ENCODE results near the gene SEMA3A. TPM values are rescaled to one million over a fixed set of nuclear protein-coding genes. Genes with fewer than 3 reads are reported as not detected.

SEMA3A gene
- total and polyA plus RNA-seq, 2 of the 13 experiments (the other 11 are each of a cell fraction or from before 2014, with no cell fraction given): 0.29 to 1.2 TPM

DNA sequence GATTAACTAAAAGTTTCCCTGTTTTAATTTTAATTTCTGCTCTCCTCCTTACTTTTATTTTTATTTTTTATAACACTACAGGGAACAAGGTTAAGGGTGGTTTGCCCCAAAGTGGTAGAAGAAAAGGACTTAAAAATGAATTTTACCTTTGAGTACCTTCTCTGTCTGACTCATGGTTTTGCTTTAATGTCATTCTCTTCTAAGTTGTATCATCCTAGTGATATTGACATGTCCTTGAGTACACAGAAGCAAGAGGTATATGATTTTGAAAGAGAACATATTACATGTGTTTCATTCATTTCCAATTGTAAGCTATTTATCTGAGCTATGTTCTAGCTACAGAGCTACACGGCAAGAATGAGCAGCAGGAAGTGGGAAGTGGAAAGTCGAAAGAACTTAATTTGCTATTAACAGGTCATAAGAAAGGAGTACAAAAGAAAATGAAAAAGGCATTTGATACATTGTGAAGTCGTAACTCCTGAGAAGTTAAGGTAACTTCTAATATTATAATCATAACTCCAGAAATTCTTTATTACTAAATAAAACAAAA is 112.5 kb downstream of the SEMA3A start:
- H3K4me3 ChIP-seq (replicated peaks in 1 of 3; ENCODE audit: insufficient read depth in 1 of 3, low read depth in 2 of 3, low read length in 3 of 3): no peak overlapping the region
- no TSS peak for BruUV-seq (replicated peaks)
- ChIA-PET POLR2A (no interaction called here), CTCF (ENCODE audit: low intra/inter-chr PET ratio, low total read pairs) (no interaction called here)
- TF ChIP-seq ZNF577 (CRISPR knock-in tag; IDR thresholded peaks at IDR 0.05; ENCODE audit: borderline replicate concordance, low read depth) (no peak), MEF2D (CRISPR knock-in tag; IDR thresholded peaks at IDR 0.05) (no peak), DPF2 (CRISPR knock-in tag; IDR thresholded peaks at IDR 0.05; ENCODE audit: borderline replicate concordance, low read depth) (no peak), CBX1 (IDR thresholded peaks at IDR 0.05; ENCODE audit: low read depth) (no peak), MEIS1 (CRISPR knock-in tag; IDR thresholded peaks at IDR 0.05; ENCODE audit: borderline replicate concordance) (no peak), MED8 (CRISPR knock-in tag; IDR thresholded peaks at IDR 0.05; ENCODE audit: insufficient replicate concordance) (no peak)
- no peak for ATAC-seq
- WGBS (ENCODE audit: low lambda C conversion rate): 60% methylated on average over 3 of the region's 3 CpGs
- in situ Hi-C loops (cut with HindIII; ENCODE audit: extremely low pct_ligation_motif_present, low pct_unique_long_range_greater_than_20kb) (no loop called here), intact Hi-C loops (cut with micrococcal nuclease; ENCODE audit: unreplicated experiment) (no loop called here)
- H4K20me1 ChIP-seq (ENCODE audit: insufficient read depth, low read length): no peaks in the 10 kb centered on the region
- H2AFZ ChIP-seq (ENCODE audit: low read length): no peak overlapping the region
- FAIRE-seq: no peak
- H3K4me2 ChIP-seq (ENCODE audit: low read depth, low read length): no peak overlapping the region
- H3K36me3 ChIP-seq (replicated peaks in 1 of 2; ENCODE audit: control insufficient read depth in 1 of 2, insufficient read depth in 2 of 2, low read length in 2 of 2): no peaks in the 10 kb centered on the region
- no peaks in the 10 kb centered on the region for H3K79me2 ChIP-seq (ENCODE audit: insufficient read depth, low read length)
- no peak overlapping the region for H3K27ac ChIP-seq (ENCODE audit: extremely low read length, insufficient read depth, low read length)
- no peaks in the 10 kb centered on the region for H3K27me3 ChIP-seq (ENCODE audit: control insufficient read depth in 1 of 2, insufficient read depth in 2 of 2, low read length in 2 of 2)
- H3K9me3 ChIP-seq (ENCODE audit: low read length): no peaks in the 10 kb centered on the region
- H3K4me1 ChIP-seq (ENCODE audit: insufficient read depth, low read length): no peaks in the 10 kb centered on the region
- no peak overlapping the region for H3K9ac ChIP-seq (ENCODE audit: insufficient read depth, low read depth, low read length)
- DNase-seq (ENCODE audit: low spot score): no peak

- ChIA-PET CTCF (ENCODE audit: low intra/inter-chr PET ratio, low total read pairs) (no interaction called here), POLR2A (no interaction called here)
- Histone ChIP-seq H3K4me2 (ENCODE audit: low read depth, low read length) (no peak overlapping the region), H4K20me1 (ENCODE audit: insufficient read depth, low read length) (no peaks in the 10 kb centered on the region), H3K27ac (ENCODE audit: extremely low read length, insufficient read depth, low read length) (no peak overlapping the region), H3K36me3 (replicated peaks in 1 of 2; ENCODE audit: control insufficient read depth in 1 of 2, insufficient read depth in 2 of 2, low read length in 2 of 2) (no peaks in the 10 kb centered on the region), H3K27me3 (ENCODE audit: control insufficient read depth in 1 of 2, insufficient read depth in 2 of 2, low read length in 2 of 2) (no peaks in the 10 kb centered on the region), H3K4me1 (ENCODE audit: insufficient read depth, low read length) (no peaks in the 10 kb centered on the region), H3K79me2 (ENCODE audit: insufficient read depth, low read length) (no peaks in the 10 kb centered on the region), H3K4me3 (replicated peaks in 1 of 3; ENCODE audit: insufficient read depth in 1 of 3, low read depth in 2 of 3, low read length in 3 of 3) (no peak overlapping the region), H3K9me3 (ENCODE audit: low read length) (no peaks in the 10 kb centered on the region), H2AFZ (ENCODE audit: low read length) (no peak overlapping the region), H3K9ac (ENCODE audit: insufficient read depth, low read depth, low read length) (no peak overlapping the region)
- ATAC-seq (no peak), FAIRE-seq (no peak), DNase-seq (ENCODE audit: low spot score) (no peak)
- in situ Hi-C loops (cut with HindIII; ENCODE audit: extremely low pct_ligation_motif_present, low pct_unique_long_range_greater_than_20kb) (no loop called here), intact Hi-C loops (cut with micrococcal nuclease; ENCODE audit: unreplicated experiment) (no loop called here)
- BruUV-seq (replicated peaks): no TSS peak
- WGBS (ENCODE audit: low lambda C conversion rate): 59% methylated on average over 4 of the region's 4 CpGs
- no peak for TF ChIP-seq ZNF280D (CRISPR knock-in tag; IDR thresholded peaks at IDR 0.05)
- TF ChIP-seq, protein P1, sequence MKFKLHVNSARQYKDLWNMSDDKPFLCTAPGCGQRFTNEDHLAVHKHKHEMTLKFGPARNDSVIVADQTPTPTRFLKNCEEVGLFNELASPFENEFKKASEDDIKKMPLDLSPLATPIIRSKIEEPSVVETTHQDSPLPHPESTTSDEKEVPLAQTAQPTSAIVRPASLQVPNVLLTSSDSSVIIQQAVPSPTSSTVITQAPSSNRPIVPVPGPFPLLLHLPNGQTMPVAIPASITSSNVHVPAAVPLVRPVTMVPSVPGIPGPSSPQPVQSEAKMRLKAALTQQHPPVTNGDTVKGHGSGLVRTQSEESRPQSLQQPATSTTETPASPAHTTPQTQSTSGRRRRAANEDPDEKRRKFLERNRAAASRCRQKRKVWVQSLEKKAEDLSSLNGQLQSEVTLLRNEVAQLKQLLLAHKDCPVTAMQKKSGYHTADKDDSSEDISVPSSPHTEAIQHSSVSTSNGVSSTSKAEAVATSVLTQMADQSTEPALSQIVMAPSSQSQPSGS (CRISPR knock-in tag; IDR thresholded peaks at IDR 0.05): no peak
- TF ChIP-seq ZNF781 (CRISPR knock-in tag; IDR thresholded peaks at IDR 0.05; ENCODE audit: borderline replicate concordance, not compliant biosample characterization): no peak
- no peak for TF ChIP-seq GPN1 (CRISPR knock-in tag; IDR thresholded peaks at IDR 0.05; ENCODE audit: borderline replicate concordance)
- no peak for TF ChIP-seq ZNF451 (CRISPR knock-in tag; IDR thresholded peaks at IDR 0.05)
- no peak for TF ChIP-seq GTF3A (CRISPR knock-in tag; conservative IDR thresholded peaks at IDR 0.05)
- no peak for TF ChIP-seq AHR (CRISPR knock-in tag; IDR thresholded peaks at IDR 0.05)
- TF ChIP-seq POGZ (CRISPR knock-in tag; IDR thresholded peaks at IDR 0.05): no peak
- TF ChIP-seq ZNF614 (CRISPR knock-in tag; IDR thresholded peaks at IDR 0.05; ENCODE audit: borderline replicate concordance): no peak
- TF ChIP-seq KDM3A (CRISPR knock-in tag; IDR thresholded peaks at IDR 0.05; ENCODE audit: low read depth): no peak
Observed at GRCh38 chr7:84077336-84077735, 117.3 kb downstream of the SEMA3A start.
